ENCODE measurements around the gene CCNF.
"Not testable (repeated sequence)": the region's sequence is repeated elsewhere in the genome, so short reads cannot be mapped to it uniquely, and the experiment has no call there.

CCNF gene

GRCh38 chr16:2429034-2429770, at the start of gene CCNF:
Gene CCNF (plus strand): TSS chr16:2429447. CDS start chr16:2429482, 35 bp downstream.
- peak; percentile 82 for DNase-seq

- DNase-seq: no peak
Observed at GRCh38 chr16:2383501-2383900, 45.7 kb upstream of the CCNF start.

- DNase-seq: no peak
Observed at GRCh38 chr16:2384426-2384825, 44.8 kb upstream of the CCNF start.

GRCh38 chr16:2385190-2385836, 43.9 kb upstream of the CCNF start:
- no peak for DNase-seq

GRCh38 chr16:2385982-2386381, 43.3 kb upstream of the CCNF start:
- DNase-seq: not testable (repeated sequence)

GRCh38 chr16:2386990-2387389, 42.3 kb upstream of the CCNF start:
- no peak for DNase-seq

- no peak for DNase-seq
Observed at GRCh38 chr16:2388139-2388874, 40.9 kb upstream of the CCNF start.

GRCh38 chr16:2388875-2389433, 40.3 kb upstream of the CCNF start:
- DNase-seq: no peak

- DNase-seq: no peak
Observed at GRCh38 chr16:2392025-2392424, 37.2 kb upstream of the CCNF start.

GRCh38 chr16:2398520-2398919, 30.7 kb upstream of the CCNF start:
- no peak for DNase-seq

GRCh38 chr16:2404099-2404498, 25.1 kb upstream of the CCNF start:
- DNase-seq: no peak

- no peak for DNase-seq
Observed at GRCh38 chr16:2415085-2415484, 14.2 kb upstream of the CCNF start.

- no peak for DNase-seq
Observed at GRCh38 chr16:2420035-2420434, 9.2 kb upstream of the CCNF start.

GRCh38 chr16:2422123-2422867, 7.0 kb upstream of the CCNF start:
- no peak for DNase-seq

GRCh38 chr16:2424061-2425007, 4.9 kb upstream of the CCNF start:
- no peak for DNase-seq

GRCh38 chr16:2425008-2425518, 4.2 kb upstream of the CCNF start:
- DNase-seq: no peak

GRCh38 chr16:2425825-2426430, 3.3 kb upstream of the CCNF start:
- no peak for DNase-seq

- no peak for DNase-seq
Observed at GRCh38 chr16:2426941-2427361, 2.3 kb upstream of the CCNF start.

GRCh38 chr16:2427526-2427925, 1.7 kb upstream of the CCNF start:
- no peak for DNase-seq

- DNase-seq: no peak
Observed at GRCh38 chr16:2428051-2428783, 1.0 kb upstream of the CCNF start.

- DNase-seq: no peak
Observed at GRCh38 chr16:2428784-2429033, 538 bp upstream of the CCNF start.
